GM23248 (cell line): Measurements from ENCODE around the gene SNX25. TPM values are rescaled to one million over a fixed set of nuclear protein-coding genes. Genes with fewer than 3 reads are reported as not detected.
"Not testable (repeated sequence)": the region's sequence is repeated elsewhere in the genome, so short reads cannot be mapped to it uniquely, and the experiment has no call there.

Experiments
- DNase-seq: peaks from one replicate; pipeline ENCODE4 v3.0.0-alpha.2; 2015
- H2AFZ ChIP-seq: fragments of 200-600 bp; sonication (generic); 2 replicates; pipeline ENCODE4 v1.6.1; 2016; ENCODE audit warnings: antibody characterized with exemption
- H3F3A ChIP-seq: fragments of 200-600 bp; sonication (generic); 2 replicates; pipeline ENCODE4 v1.6.1; 2016; ENCODE audit warnings: mild to moderate bottlenecking, antibody characterized with exemption, mixed run types; ENCODE audit not compliant: insufficient read depth
- H3K27ac ChIP-seq: fragments of 200-600 bp; sonication (generic); 2 replicates; pipeline ENCODE4 v1.5.1; 2016; ENCODE audit warnings: mild to moderate bottlenecking
- H3K27me3 ChIP-seq: fragments of 200-600 bp; sonication (generic); replicated peaks from 2 replicates; pipeline ENCODE4 v1.6.1; 2016; ENCODE audit warnings: mild to moderate bottlenecking; ENCODE audit not compliant: insufficient read depth
- H3K36me3 ChIP-seq: fragments of 200-600 bp; sonication (generic); 2 replicates; pipeline ENCODE4 v1.6.1; 2016; ENCODE audit warnings: low read depth, mild to moderate bottlenecking
- H3K4me1 ChIP-seq: fragments of 200-600 bp; sonication (generic); 2 replicates; pipeline ENCODE4 v1.6.1; 2016; ENCODE audit warnings: mild to moderate bottlenecking; ENCODE audit not compliant: insufficient read depth
- H3K4me2 ChIP-seq: fragments of 200-600 bp; sonication (generic); one replicate; pipeline ENCODE4 v1.6.1; 2016; ENCODE audit warnings: mild to moderate bottlenecking; ENCODE audit not compliant: unreplicated experiment
- H3K4me3 ChIP-seq: fragments of 200-600 bp; sonication (generic); 2 replicates; pipeline ENCODE4 v1.5.1; 2016; ENCODE audit warnings: mild to moderate bottlenecking
- H3K79me2 ChIP-seq: fragments of 200-600 bp; sonication (generic); 2 replicates; pipeline ENCODE4 v1.6.1; 2016; ENCODE audit warnings: mild to moderate bottlenecking; ENCODE audit not compliant: insufficient read depth
- H3K9ac ChIP-seq: fragments of 200-600 bp; sonication (generic); 2 replicates; pipeline ENCODE4 v1.6.1; 2016; ENCODE audit warnings: mild to moderate bottlenecking
- H3K9me2 ChIP-seq: fragments of 200-600 bp; sonication (generic); 2 replicates; pipeline ENCODE4 v1.6.1; 2016; ENCODE audit warnings: mixed run types, mild to moderate bottlenecking, moderate library complexity; ENCODE audit not compliant: insufficient read depth
- H3K9me3 ChIP-seq: fragments of 200-600 bp; sonication (generic); one replicate; pipeline ENCODE4 v1.6.1; 2017; ENCODE audit warnings: low read depth
- H4K20me1 ChIP-seq: fragments of 200-600 bp; sonication (generic); 2 replicates; pipeline ENCODE4 v1.6.0; 2016; ENCODE audit not compliant: insufficient read depth
- EZH2 ChIP-seq: fragments of 200-600 bp; sonication (generic); IDR thresholded peaks from 2 replicates; pipeline ENCODE4 v1.6.1; 2018; ENCODE audit warnings: antibody characterized with exemption, mild to moderate bottlenecking; ENCODE audit not compliant: insufficient read depth, poor library complexity, severe bottlenecking
- EZH2phosphoT487 ChIP-seq: fragments of 200-600 bp; sonication (generic); IDR thresholded peaks from 2 replicates; pipeline ENCODE4 v1.6.1; 2018; ENCODE audit warnings: antibody characterized with exemption, moderate library complexity, mild to moderate bottlenecking, low read depth; ENCODE audit not compliant: insufficient read depth
- WGBS, 2 experiments: methylation state at CpG; one replicate each; pipeline ENCODE4 v1.1.6; 2015 to 2017; ENCODE audit warnings: low lambda C conversion rate in 2 of 2, low coverage in 1 of 2; ENCODE audit errors: missing lambda C conversion rate in 2 of 2; 5-methylcytosine and 5-hydroxymethylcytosine counted together
- in situ Hi-C: fragments of 300-500 bp; cut with MboI; formaldehyde crosslinking; loops from 2 replicates; pipeline ENCODE4 v1.15.0; 2020
- polyA plus RNA-seq: library from polyadenylated mRNA; unstranded; fragments of >200 nt; fragmentation: Nextera tagmentation; extraction: Ambion mirVana; gene quantifications from 2 replicates; pipeline ENCODE4 v1.2.1, GENCODE V29; 2016
- total RNA-seq: library from RNA; depleted of rRNA; stranded (reverse); fragments of >200 nt; shearing (Covaris generic); gene quantifications from 2 replicates; pipeline ENCODE4 v1.2.3, GENCODE V29; 2014

The SNX25 gene
- total and polyA plus RNA-seq, 2 experiments from 2014 or later: 8.2 to 50.0 TPM

DNA sequence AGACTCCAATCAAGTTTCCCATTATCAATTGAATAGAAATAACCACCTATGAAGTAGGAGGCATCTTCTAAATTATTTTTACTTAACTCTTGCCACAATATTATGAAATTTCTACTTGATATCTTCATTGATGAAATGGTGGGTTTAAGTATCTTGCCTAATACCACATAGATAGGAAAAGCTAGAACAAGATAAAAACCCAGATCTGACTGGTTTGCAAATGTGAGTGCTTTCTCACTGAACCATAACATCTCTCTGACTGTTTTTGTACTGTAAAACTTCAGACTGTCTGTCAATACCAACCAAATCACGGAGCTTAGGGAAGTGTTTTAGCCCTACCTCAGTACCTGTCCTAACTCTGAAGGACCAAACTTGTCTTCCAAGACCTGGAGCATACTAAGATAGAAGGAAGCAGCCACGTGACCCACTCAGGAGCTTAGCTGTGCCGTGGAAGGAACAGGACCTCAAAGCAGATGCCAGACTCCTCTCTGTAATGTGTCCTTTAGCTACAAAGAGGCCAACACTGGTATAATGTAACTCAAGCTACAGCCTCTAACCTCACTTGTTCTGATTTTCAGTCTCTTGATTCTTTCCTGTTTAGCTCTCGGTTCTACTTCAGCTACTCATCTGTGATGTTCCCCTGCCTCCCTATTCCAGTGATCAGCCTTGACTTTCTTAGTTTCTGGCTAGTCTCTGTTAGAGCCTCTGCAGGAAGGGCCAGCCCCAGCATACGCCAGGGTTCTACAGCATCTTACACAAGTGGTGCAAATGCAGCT lies 101.9 kb downstream of the SNX25 start:
- no peak for DNase-seq
- Histone ChIP-seq H2AFZ (no peak overlapping the region), H3K4me3 (no peak overlapping the region), H3K4me1 (peaks cover 14% of the 10 kb centered on the region), H3K9ac (no peak overlapping the region), H3K36me3 (peaks cover 19% of the 10 kb centered on the region; the same call in 1 of the 2 replicates), H3K27ac (no peak overlapping the region), H4K20me1 (no peaks in the 10 kb centered on the region), H3F3A (peaks cover 25% of the 10 kb centered on the region), H3K4me2 (no peak overlapping the region), H3K27me3 (no peaks in the 10 kb centered on the region), H3K79me2 (peaks cover 24% of the 10 kb centered on the region; the same call in 1 of the 2 replicates), H3K9me3 (no peaks in the 10 kb centered on the region), H3K9me2 (no peaks in the 10 kb centered on the region)
- TF ChIP-seq EZH2phosphoT487: no peak
- 97 to 100% methylated on average over 5 of the region's 5 CpGs for WGBS, 2 experiments
- in situ Hi-C loops: no loop called here

DNA sequence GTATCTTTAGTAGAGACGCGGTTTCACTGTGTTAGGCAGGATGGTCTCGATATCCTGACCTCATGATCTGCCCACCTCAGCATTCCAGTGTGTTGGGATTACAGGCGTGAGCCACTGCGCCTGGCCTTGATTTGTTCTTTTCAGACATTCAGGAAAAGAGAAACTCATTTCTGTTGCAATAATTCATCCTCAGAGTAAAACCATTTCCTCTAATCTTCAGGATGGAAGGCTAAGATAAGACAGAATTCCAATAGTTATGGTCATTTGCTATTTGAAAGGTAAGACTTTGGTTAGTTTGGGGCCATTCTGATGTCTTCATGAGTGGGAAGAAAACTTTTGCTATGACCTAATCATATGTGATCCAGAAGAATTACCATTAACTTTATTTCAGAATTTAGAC lies 103.3 kb downstream of the SNX25 start:
- no peak overlapping the region for H3K9ac ChIP-seq
- H3K79me2 ChIP-seq: peaks cover 24% of the 10 kb centered on the region; the same call in 1 of the 2 replicates
- in situ Hi-C loops: no loop called here
- H3K4me1 ChIP-seq: no peaks in the 10 kb centered on the region
- no peak overlapping the region for H2AFZ ChIP-seq
- no peaks in the 10 kb centered on the region for H3K27me3 ChIP-seq
- no peak overlapping the region for H3K4me3 ChIP-seq
- H3K36me3 ChIP-seq: peaks cover 19% of the 10 kb centered on the region; the same call in 1 of the 2 replicates
- H3K9me2 ChIP-seq: no peaks in the 10 kb centered on the region
- H3K27ac ChIP-seq: no peak overlapping the region
- DNase-seq: no peak
- no peaks in the 10 kb centered on the region for H3K9me3 ChIP-seq
- H3F3A ChIP-seq: peaks cover 11% of the 10 kb centered on the region
- WGBS, 2 experiments: 97 to 98% methylated on average over 5 of the region's 5 CpGs
- H3K4me2 ChIP-seq: no peak overlapping the region
- TF ChIP-seq EZH2phosphoT487 (no peak), EZH2 (no peak)
- H4K20me1 ChIP-seq: no peaks in the 10 kb centered on the region

GRCh38 chr4:185317462-185317861 lies 108.1 kb downstream of the SNX25 start:
- WGBS, 2 experiments: 94 to 96% methylated on average over 3 of the region's 3 CpGs
- H3K79me2 ChIP-seq, H3K4me3 ChIP-seq, H3K27ac ChIP-seq, H3K9ac ChIP-seq, H4K20me1 ChIP-seq, H3K9me3 ChIP-seq, H3K4me2 ChIP-seq, H3K4me1 ChIP-seq, H3K27me3 ChIP-seq, H3F3A ChIP-seq, H3K36me3 ChIP-seq, in situ Hi-C loops, DNase-seq, H2AFZ ChIP-seq, H3K9me2 ChIP-seq: not testable (repeated sequence)

GRCh38 chr4:185317880-185318279 lies 108.5 kb downstream of the SNX25 start:
- TF ChIP-seq EZH2phosphoT487 (no peak), EZH2 (no peak)
- Histone ChIP-seq H3F3A (peaks cover 8% of the 10 kb centered on the region), H3K27me3 (no peaks in the 10 kb centered on the region), H2AFZ (no peak overlapping the region), H3K27ac (no peak overlapping the region), H3K4me3 (no peak overlapping the region), H3K36me3 (peaks cover 9% of the 10 kb centered on the region; the same call in 1 of the 2 replicates), H3K9me2 (no peaks in the 10 kb centered on the region), H3K4me1 (peaks cover 5% of the 10 kb centered on the region), H3K9ac (no peak overlapping the region), H3K4me2 (no peak overlapping the region), H3K9me3 (no peaks in the 10 kb centered on the region), H3K79me2 (no peaks in the 10 kb centered on the region), H4K20me1 (no peaks in the 10 kb centered on the region)
- in situ Hi-C loops: no loop called here
- no peak for DNase-seq
- 91 to 95% methylated on average over 1 of the region's 1 CpG for WGBS, 2 experiments

- peaks cover 13% of the 10 kb centered on the region for H3K4me1 ChIP-seq
- DNase-seq: no peak
- in situ Hi-C loops: no loop called here
Observed at GRCh38 chr4:185318679-185319078, 109.3 kb downstream of the SNX25 start.

More at GRCh38 chr4:185318679-185319078, 109.3 kb downstream of the SNX25 start:
- no peaks in the 10 kb centered on the region for H3K79me2 ChIP-seq
- TF ChIP-seq EZH2: no peak
- TF ChIP-seq EZH2phosphoT487: no peak
- no peaks in the 10 kb centered on the region for H3K9me2 ChIP-seq
- H4K20me1 ChIP-seq: no peaks in the 10 kb centered on the region
- H3K9ac ChIP-seq: no peak overlapping the region
- H3K27ac ChIP-seq: no peak overlapping the region
- H3F3A ChIP-seq: peaks cover 16% of the 10 kb centered on the region
- no peak overlapping the region for H3K4me2 ChIP-seq
- H2AFZ ChIP-seq: no peak overlapping the region
- H3K27me3 ChIP-seq: no peaks in the 10 kb centered on the region
- no peaks in the 10 kb centered on the region for H3K9me3 ChIP-seq
- H3K36me3 ChIP-seq: peaks cover 9% of the 10 kb centered on the region; the same call in 1 of the 2 replicates
- 69 to 87% methylated on average over 2 of the region's 2 CpGs for WGBS, 2 experiments
- H3K4me3 ChIP-seq: no peak overlapping the region
